ENCODE results near the gene CLEC16A.
"Not testable (repeated sequence)": the region's sequence is repeated elsewhere in the genome, so short reads cannot be mapped to it uniquely, and the experiment has no call there.

Gene CLEC16A

GRCh38 chr16:11211061-11211976 lies 267.0 kb downstream of the CLEC16A start:
- DNase-seq (ENCODE audit: low read depth in 3 of 3, low spot score in 1 of 3), result no peak

DNA sequence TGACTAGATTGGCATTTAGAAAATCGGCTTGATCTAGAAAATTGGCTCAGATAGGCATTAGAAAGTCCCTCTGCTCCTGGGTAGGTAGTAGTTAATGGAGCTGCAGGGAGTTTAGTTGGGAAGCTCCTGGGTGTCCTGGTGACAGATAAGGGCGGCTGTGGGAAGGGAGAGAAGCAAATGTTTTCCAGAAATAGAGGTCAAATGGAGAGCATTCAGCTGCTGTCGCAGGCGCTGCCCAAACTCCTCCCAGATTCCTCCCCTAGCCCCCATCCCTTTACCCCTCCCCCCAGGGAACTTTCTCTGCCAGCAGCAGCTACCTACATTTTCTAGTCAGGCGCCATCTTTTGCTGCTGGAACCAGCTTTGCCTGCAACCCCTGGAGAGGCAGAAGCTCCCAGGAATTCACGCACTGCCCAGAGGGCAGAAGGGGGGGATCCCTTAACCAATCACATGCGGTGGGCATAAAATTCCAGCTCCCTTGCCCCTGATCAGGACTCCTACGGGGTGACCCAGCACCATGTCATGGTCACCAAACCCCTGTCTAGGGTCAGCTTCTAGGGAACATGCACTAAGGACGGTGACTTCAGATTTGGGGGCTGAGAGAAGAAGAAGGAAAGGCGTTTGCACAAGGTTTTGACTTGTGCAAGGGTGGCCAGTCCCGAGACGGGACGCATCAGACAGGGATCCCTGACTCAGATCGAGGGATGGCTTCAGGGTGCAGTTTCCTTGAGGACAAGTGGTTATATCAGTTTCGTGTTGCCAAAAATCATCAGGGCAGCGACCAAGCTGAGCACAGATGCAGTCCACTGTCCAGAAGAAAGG lies 267.8 kb downstream of the CLEC16A start:
- no peak for DNase-seq (ENCODE audit: low read depth in 3 of 3, low spot score in 1 of 3)

DNA sequence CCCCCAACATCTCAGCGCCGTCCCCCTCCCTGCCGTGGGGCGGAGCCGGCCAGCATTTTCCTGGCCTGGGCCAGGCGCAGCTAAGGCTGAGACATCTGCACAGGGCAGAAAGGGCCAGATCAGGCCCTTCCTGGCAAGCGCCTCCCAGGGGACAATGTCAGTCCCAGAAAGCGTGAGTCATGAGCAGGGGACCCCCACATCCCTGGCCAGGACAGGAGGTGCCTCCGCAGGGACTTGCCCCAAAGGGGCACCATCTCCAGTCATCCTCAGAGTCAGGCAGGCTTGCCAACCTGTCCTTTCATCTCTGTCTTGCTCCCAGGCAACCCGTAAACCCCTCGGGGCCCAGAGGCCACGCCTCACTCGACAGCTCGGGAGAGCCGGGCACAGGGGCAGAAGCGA lies 268.4 kb downstream of the CLEC16A start:
- DNase-seq (ENCODE audit: low read depth in 3 of 3, low spot score in 1 of 3), result no peak

DNA sequence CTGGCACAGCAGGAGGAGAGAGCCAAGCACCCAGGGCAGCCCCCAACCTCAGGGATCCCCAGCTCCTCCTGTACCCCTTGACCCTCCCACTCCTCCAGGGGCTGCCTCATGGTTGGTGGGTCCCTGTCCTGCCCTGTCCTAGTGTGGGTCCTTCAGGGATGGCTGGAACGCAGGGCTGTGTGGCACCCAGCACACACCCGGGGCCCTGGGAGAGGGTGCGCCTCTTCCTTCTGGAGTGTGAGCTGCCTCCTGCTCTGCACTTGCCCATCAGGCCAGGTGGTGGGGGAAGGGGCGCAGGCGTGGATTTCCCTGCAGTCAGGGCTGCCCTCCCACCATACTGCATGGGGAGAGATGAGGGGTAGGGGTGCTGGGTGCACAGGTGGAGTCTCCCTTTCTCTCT lies 269.0 kb downstream of the CLEC16A start:
- no peak for DNase-seq (ENCODE audit: low read depth in 3 of 3, low spot score in 1 of 3)

GRCh38 chr16:11213799-11214198 lies 269.4 kb downstream of the CLEC16A start:
- no peak for DNase-seq (ENCODE audit: low read depth in 3 of 3, low spot score in 1 of 3)

DNA sequence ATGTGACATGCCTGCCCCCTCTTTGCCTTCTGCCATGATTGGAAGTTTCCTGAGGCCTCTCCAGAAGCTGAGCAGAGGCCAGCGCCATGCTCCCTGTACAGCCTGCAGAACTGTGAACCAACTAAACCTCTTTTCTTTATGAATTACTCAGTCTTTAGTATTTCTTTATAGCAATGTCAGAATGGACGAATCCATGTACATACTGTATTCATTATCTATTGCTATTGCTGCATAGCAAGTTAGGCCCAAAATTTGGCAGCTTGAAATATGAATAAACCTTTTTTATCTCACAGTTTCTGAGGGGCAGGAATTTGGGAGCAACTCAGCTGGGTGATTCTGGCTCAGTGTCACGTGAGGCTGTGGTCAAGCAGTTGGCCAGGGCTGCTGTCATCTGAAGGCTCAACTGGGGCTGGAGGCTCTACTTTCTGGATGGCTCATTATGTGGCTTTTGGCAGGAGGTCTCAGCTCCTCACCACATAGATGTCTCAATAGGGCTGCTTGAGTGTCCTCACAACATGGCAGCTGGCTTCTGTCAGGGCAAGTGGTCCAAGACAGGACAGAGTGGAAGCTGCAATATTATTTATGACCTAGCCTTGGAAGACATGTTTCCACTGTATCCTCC lies 271.7 kb downstream of the CLEC16A start:
- no peak for DNase-seq (ENCODE audit: low read depth in 3 of 3, low spot score in 1 of 3)

DNA sequence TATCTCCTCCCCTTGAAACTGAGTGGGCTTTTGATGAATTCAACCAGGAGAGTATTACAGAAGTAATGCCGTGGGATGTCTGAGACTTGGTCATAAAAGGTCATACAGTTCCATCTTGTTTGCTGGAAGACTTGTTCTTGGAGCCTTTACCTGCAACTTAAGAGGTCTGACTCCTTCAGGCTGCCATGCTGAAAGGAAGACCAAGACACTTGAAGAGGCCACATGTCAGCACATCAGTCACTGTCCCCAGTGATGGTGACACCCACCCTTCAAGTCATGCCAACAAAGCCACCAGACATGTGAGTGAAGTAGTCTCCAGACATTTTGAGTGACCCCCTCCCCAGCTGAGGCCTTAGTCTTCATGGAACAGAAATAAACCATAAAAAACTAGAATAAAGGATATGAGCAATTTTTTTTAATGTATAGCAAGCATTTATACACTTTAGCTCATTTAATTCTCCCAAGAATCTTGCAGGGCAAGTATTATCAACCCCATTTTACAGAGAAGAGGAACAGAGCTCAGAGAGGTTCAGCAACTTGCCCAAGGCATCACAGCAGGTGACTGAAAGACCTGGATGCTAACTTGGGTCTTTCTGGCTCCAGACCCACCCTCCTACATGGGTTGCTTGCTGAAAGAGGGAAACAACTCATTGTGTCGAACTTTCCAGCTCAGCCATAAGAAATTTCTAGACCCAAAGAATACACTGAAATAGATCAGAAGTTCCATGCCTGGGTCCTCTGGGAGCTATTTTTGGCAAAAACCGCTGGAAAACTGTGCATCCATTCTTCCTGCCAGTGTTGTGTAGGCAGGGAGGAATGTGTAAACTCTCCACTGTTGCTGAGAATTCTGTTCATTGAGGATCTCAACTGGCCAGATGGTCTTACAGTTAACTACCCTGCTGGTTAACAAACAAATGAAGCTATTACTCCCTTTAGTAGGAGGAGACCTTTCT lies 273.6 kb downstream of the CLEC16A start:
- no peak for DNase-seq (ENCODE audit: low read depth in 3 of 3, low spot score in 1 of 3)

- DNase-seq (ENCODE audit: low read depth in 3 of 3, low spot score in 1 of 3), result no peak
Observed at GRCh38 chr16:11218604-11218962, 274.2 kb downstream of the CLEC16A start.

GRCh38 chr16:11219178-11219577 lies 274.8 kb downstream of the CLEC16A start:
- DNase-seq (ENCODE audit: low read depth in 3 of 3, low spot score in 1 of 3), result no peak

GRCh38 chr16:11220507-11220906 lies 276.1 kb downstream of the CLEC16A start:
- DNase-seq (ENCODE audit: low read depth in 3 of 3, low spot score in 1 of 3), result not testable (repeated sequence)

DNA sequence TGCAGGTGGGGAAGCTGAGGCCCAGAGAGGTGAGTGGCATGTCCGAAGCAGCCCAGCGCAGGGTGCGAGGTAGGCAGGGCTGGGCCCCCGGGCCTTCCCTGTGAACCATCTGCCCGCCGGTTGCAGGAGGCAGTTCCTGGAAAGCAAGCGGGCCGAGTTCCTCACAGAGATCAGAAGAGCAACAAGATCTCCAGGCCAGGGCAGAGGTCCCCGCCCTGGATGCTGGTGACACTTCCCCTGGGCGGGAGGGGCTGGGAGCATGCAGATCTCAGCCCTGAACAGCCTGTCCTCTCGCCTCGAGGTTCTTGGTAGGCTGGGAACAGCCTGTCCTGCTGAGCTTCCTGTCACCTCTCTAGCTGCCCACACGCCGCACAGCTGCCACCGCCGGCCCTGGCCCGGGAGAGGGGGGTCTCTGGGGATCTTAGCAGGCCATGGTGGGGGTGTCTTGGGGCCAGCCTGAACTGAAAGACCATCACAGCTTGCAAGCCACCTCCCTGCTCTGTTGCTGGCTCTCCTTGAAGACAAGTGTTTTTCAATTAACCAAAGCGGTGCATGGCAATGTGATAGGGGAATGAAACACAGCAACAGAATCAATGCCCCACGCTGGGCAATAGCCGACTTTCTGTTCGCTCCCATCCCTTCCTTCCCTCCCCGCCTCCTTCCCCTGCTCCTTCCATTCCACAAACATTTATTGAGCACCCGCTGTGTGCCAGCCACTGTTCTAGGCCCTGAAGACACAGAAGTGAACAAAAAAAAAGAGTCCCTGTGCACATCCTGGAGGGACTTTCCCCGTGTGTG lies 279.9 kb downstream of the CLEC16A start:
- peak in 1 of 3 donors; percentile 26 for DNase-seq (ENCODE audit: low read depth in 3 of 3, low spot score in 1 of 3)

- peak; percentile 29 to 77 (median 46) for DNase-seq (ENCODE audit: low read depth in 3 of 3, low spot score in 1 of 3)
Observed at GRCh38 chr16:11224894-11225676, 280.7 kb downstream of the CLEC16A start.

DNA sequence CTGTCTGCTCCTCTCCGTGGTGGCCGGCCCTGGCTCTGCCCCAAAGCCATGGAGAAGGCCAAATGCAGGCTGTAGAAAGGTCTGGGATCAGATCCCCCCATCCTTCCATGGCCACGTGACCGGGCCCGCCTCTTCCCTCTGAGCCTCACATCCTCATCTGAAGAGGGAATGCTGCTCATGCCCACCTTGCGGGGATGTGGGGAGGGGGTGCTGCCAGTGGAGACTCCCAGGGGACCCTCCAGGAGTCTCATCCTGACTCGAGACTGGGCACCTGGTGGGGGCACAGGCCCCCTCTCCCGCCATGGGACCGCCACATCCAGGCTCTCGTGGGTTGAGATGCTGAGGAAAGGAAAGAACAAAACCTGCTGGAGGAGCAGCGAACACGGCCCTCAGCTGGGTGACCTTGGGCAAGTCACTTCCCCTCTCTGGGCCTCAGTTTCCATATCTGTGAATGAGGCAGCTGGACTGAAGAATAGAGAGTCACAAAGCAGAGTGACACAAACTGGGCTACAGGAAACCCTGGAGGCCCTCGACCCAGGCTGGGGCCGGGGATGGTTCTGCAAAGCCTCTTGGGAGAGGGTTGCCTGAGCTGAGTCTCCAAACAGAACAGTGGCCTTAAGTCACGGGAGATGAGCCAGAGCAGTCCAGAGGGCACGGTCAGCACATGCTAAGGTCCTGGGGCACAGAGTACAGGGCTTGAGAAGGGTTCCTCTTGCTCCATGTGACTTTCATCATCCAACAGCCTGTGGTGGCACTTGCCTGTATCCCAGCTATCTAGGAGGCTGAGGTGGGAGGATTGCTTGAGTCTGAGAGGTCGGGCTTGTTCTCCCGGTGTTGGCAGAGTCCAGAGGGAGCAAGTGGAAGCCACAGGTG lies 281.5 kb downstream of the CLEC16A start:
- no peak for DNase-seq (ENCODE audit: low read depth in 3 of 3, low spot score in 1 of 3)

- no peak for DNase-seq (ENCODE audit: low read depth in 3 of 3, low spot score in 1 of 3)
Observed at GRCh38 chr16:11229432-11229831, 285.1 kb downstream of the CLEC16A start.

DNA sequence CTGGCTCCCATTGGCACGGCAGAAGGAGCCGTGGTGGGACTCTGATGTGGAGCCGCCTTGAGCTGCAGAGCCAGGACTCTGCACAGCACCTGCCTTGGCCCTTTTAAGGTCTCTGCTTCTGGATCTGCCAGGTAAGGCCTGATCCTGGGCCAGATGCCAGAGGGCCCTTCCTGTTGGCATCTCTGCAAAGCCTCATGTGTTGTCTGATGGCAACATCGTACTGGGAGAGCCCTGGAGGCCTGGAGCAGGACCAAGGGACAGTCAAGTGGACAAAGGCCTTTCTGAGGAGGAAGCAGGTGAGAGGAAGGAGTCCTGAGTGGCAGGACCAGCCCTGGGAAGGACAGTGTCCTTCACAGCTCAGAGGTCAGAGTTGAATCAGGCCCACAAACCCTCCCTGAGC lies 285.5 kb downstream of the CLEC16A start:
- no peak for DNase-seq (ENCODE audit: low read depth in 3 of 3, low spot score in 1 of 3)

GRCh38 chr16:11231367-11231970 lies 287.1 kb downstream of the CLEC16A start:
- no peak for DNase-seq (ENCODE audit: low read depth in 3 of 3, low spot score in 1 of 3)

All from stimulated activated CD4-positive, alpha-beta T cell treated with anti-CD3 and anti-CD28 coated beads, TNF-alpha, amount 100 ng/mL, for 1 hour (primary cell).